Activated CD8-positive, alpha-beta memory T cell treated with anti-CD3 and anti-CD28 coated beads for 48 hours (primary cell): ENCODE data around the gene PXYLP1.
"Not testable (repeated sequence)": the region's sequence is repeated elsewhere in the genome, so short reads cannot be mapped to it uniquely, and the experiment has no call there.

Experiments used
- DNase-seq, 3 experiments: peaks; one replicate each; pipeline ENCODE4 v3.0.0-alpha.2; 2020; ENCODE audit warnings: low read depth in 2 of 3, low spot score in 2 of 3

The PXYLP1 gene, protein sequence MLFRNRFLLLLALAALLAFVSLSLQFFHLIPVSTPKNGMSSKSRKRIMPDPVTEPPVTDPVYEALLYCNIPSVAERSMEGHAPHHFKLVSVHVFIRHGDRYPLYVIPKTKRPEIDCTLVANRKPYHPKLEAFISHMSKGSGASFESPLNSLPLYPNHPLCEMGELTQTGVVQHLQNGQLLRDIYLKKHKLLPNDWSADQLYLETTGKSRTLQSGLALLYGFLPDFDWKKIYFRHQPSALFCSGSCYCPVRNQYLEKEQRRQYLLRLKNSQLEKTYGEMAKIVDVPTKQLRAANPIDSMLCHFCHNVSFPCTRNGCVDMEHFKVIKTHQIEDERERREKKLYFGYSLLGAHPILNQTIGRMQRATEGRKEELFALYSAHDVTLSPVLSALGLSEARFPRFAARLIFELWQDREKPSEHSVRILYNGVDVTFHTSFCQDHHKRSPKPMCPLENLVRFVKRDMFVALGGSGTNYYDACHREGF

DNA sequence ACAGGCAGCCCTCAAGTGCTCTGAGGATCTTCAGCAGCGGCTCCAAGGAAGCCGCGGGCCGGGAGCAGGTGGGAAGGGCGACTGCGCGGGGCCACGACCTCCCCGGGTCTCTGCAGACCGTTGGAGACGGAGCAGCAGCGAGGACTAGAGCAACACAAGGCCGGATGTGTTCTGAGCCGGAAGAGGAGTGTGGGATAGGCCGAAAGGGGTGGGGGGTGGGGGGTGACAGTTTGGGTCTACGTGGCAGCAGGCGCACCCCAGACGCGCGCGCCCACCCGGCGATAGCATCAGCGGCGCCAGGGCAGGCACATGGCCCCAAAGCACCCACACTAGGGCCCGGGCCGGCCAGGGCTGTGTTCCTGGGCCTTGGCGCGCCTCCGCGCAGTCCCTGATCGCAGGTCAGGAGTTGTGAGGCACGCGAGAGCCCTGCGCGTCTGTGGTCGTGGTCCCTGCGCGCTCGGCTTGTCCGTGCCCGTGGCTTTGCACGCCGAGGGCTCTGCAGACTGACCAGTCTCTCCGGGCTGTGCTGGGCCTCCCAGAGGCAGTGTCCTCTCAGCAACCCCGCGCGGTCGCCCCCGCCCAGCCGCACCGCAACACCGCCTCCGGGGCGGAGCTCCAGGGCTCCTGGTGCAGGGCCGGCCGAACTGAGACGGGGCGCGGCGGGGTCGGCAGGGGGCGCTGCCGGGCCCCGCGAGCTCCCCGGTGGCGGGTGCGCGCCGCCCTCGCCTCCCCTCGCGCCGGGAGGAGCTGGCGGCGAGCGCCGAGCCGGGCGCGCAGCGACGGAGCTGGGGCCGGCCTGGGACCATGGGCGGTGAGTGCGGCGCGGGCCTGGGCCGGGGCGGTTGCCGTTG lies at the start of gene PXYLP1:
Gene PXYLP1 (plus strand): TSS at position 725 of the 851 bp plus-strand sequence. CDS start 28,351 bp downstream, outside the sequence.
- peak; percentile 75 to 88 (median 85) for DNase-seq

GRCh38 chr3:141183606-141184005 lies 48.0 kb upstream of the PXYLP1 start:
- DNase-seq = no peak

- no peak for DNase-seq
Observed at GRCh38 chr3:141184430-141184829, 47.2 kb upstream of the PXYLP1 start.

DNA sequence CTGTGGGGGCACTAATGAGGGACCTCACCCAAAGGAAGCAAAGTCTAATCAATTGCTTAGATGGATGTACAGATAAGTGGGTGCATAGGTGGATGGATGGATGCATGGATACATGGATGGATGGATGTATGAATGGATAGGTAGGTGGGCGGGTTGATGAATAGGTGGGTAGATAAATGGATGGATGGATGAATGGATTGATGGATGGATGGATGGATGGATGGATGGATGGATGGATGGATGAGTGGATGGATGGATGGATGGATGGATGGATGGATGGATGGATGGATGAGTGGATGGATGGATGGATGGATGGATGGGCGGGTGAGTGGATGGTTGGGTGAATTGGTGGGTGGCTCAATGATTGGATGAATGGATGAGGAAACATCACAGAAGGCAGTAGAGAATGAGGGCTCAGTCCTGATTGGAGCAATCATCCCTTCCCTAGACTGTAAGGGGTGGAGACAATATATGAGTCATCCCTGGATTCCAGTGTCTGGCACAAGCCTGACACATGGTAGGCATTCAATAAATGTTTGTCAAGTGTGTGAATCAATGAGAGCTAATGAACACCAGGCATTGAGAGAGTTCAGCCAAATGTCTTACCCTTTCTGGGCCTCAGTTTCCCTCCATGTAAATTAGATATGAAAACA lies 40.4 kb upstream of the PXYLP1 start:
- DNase-seq = no peak

DNA sequence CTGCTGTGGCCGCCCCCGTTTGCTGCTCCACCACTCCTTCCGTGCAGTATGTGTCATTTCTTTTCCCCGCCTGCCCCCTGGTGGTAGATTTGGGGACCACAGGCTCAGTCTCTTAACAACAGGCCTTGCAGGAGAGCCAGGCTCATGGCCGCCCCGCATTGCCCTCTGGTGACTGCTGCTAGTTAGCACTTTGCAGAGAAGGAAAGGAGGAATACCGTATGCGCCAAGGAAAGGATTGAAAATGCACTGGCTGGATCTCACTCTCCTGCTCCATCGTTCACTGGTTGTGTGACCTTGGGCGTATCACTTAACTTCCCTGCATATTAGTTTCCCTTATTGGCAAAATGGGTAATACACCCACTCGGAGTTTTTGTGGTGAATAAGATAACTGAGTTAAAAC lies 39.3 kb upstream of the PXYLP1 start:
- peak; percentile 87 to 99 (median 99) for DNase-seq

- no peak for DNase-seq
Observed at GRCh38 chr3:141193066-141193830, 38.4 kb upstream of the PXYLP1 start.

- DNase-seq = no peak
Observed at GRCh38 chr3:141201122-141201521, 30.5 kb upstream of the PXYLP1 start.

DNA sequence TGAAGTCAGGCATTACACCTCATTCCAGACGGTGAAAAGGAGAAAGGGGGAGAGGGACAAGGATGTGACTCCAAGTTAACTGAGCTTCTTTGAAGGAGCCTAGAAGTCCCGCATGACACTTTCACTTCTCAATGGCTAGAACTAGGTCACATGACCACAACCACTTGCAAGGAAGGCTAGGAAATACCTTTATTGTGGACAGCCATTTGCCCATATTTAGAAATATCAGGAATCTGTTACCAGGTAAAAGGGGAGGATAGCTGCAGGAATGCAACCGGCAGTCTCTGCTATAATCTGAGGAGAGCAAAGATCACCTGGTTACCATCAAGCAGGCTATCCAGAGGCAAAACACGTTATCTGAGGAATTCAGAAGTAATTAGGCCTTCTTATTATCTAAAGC lies 28.9 kb upstream of the PXYLP1 start:
- DNase-seq = no peak

DNA sequence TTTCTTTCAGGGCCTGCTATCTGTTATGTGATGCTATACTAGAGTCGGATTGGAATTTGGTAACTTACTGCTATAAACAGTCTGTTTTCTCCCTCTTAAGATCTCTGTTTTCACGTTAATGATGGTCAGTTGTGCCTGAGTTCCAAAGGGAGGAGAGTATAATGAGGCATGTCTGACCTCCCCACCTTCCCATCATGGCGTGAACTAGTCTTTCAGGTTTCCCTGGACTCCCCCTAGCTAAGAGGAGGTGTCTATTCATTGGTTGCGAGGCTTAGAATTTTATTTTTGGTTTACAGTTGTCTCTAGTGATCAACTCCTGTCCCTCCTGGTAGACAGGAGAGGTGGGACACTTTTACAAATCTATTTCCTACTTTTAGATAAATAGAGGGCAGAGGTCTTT lies 27.8 kb upstream of the PXYLP1 start:
- DNase-seq = no peak

DNA sequence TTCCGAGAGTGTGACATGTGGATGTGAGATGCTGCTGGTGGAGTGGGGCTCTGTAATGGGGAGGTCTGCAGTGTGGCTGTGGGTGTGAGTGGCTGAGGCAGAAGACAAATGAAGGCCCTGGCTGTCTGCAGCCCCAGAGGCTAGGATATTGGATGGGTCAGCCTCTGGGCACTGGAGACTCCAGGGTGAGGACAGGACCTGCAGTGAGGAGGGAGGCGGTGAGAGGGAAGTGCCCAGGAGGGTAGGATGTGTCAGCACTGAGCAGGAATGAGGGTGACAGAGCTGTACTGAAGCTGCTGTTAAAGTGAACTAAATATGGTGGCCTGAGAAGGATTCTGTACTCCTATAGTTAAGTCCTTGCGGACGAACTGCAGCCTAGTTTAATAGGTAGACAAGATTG lies 27.3 kb upstream of the PXYLP1 start:
- DNase-seq = no peak

DNA sequence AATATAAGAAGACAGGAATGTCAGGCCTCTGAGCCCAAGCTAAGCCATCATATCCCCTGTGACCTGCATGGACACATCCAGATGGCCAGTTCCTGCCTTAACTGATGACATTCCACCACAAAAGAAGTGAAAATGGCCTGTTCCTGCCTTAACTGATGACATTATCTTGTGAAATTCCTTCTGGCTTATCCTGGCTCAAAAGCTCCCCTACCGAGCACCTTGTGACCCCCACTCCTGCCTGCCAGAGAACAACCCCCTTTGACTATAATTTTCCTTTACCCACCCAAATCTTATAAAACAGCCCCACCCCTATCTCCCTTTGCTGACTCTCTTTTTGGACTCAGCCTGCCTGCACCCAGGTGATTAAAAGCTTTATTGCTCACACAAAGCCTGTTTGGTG lies 20.3 kb upstream of the PXYLP1 start:
- DNase-seq = not testable (repeated sequence)

- DNase-seq = no peak
Observed at GRCh38 chr3:141212101-141212500, 19.5 kb upstream of the PXYLP1 start.

- DNase-seq = no peak
Observed at GRCh38 chr3:141212555-141212954, 19.1 kb upstream of the PXYLP1 start.

- no peak for DNase-seq
Observed at GRCh38 chr3:141216975-141217374, 14.7 kb upstream of the PXYLP1 start.

- no peak for DNase-seq
Observed at GRCh38 chr3:141217389-141217788, 14.2 kb upstream of the PXYLP1 start.

DNA sequence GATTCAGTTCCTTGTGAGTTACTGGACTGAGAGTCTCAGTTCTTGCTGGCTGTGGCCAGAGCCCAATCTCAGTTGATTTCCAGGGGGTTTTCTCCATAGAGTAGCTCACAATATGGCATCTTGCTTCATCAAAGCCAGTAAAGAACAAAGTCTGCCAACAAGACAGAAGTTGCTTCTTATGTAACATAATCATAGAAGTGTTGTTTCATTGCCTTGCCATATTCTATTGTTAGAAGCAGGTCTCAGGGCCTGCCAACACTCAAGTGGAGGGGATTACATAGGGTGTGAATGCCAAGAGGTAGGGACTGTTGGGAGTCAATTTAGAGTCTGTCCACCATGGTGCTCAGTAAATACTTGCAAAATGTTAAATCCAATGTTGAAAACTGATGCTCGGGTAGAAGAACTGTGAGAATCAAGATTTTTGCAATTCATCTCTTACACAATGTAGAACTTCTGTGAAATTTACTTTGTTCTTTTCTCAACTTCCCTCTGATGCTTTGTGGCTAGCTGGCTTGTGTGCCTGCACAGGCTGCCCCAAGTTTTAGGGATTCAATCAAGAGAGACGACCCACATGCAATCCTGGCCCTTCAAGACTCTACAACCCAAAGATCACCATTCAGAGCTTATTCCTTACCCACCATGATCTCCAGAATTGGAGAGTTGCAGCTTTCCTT lies 13.3 kb upstream of the PXYLP1 start:
- no peak for DNase-seq

DNA sequence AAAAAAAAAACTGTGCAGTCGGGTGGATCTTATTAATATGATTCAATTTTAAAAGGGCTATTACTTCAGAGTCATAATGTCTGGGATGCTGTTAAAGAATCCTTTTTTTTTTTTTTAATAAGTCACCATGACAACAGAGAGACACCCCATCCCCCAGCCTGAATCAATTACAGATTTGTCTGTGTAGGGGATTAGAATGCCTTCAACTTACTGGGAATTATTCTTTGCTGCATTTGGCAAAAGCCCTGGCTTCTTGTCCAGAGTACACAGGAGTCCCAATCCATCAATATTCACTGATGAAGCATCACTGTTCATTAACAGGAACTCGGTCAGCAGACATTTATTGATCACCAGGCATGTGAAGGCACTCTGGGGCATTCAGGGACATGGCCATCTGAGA lies 12.7 kb upstream of the PXYLP1 start:
- DNase-seq = no peak

GRCh38 chr3:141223673-141224166 lies 7.9 kb upstream of the PXYLP1 start:
- DNase-seq = no peak

DNA sequence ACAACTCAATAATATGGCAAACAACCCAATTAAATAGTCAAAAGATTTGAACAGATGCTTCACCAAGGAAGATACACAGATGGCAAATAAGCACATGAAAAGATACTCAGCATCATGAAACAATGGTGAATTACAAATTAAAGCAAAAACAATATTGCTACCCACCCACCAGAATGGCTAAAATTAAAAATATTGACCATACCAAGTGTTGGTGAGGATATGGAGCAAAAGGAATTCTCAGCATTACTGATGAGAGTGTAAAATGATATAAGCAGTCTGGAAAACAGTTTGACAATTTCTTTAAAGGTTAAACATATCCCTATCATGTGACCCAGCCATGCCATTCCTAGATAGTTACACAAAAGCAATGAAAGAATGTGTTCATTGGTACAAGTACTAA lies 5.7 kb upstream of the PXYLP1 start:
- DNase-seq = no peak

- no peak for DNase-seq
Observed at GRCh38 chr3:141227216-141227615, 4.4 kb upstream of the PXYLP1 start.
